Suprapubic skin (tissue), 3 donors: ENCODE results near the gene DEXI.

Experiments
- CTCF ChIP-seq, 2 donors: fragments of 200-600 bp in 1 of 2; fragments of 450-650 bp in 1 of 2; sonication (generic) in 1 of 2; IDR thresholded peaks; one replicate each; pipeline ENCODE4 v1.5.1; 2016 to 2019; ENCODE audit warnings: antibody characterized with exemption in 2 of 2, mild to moderate bottlenecking in 1 of 2, moderate library complexity in 1 of 2
- POLR2A ChIP-seq, 2 donors: fragments of 450-650 bp; IDR thresholded peaks; one replicate each; pipeline ENCODE4 v1.6.1; 2017; ENCODE audit warnings: antibody characterized with exemption in 2 of 2, mild to moderate bottlenecking in 2 of 2, moderate library complexity in 2 of 2

DNA sequence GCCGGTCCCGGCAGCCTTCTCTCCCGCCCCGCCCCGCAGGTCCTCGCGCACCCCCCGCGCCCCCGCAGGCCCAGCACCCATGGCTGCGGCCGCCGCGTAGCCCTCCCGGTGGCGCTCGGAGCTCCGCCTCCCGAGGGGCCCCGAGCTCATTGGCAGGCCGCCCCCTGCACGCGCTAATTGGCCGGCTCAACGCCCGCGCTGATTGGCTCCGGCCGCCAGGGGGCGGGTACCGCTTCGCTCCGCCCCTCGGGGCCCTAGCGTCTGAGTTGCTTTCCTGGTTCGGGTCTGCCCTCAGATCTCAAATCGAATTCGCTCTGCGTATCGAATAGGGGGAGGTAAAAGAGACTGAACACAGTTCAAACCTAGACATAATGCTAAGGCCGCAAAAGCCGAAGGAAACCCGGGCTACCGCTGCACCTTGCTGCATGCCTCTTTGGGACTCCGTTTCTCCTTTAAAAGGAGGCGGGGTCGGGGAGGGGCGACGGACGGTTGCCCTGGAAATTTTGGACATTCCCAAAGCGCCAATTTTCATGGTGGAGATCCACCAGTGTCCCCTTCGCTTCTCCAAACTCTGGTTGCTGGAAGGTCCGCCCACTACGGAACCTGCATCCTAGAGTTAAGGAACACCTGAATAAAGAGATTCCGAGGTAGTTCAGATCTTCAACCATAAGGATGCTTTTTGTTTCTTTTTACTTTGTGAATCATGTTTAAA is at the start of gene DEXI:
- TF ChIP-seq POLR2A (IDR thresholded peaks at IDR 0.05) (no peak), CTCF (IDR thresholded peaks at IDR 0.05) (peak; percentile 3 to 25)
